Adrenal gland (tissue), 5 donors: Measurements from ENCODE around the gene CTPS1.

ENCODE experiments used
- CTCF ChIP-seq, 6 experiments: fragments of 450-650 bp in 4 of 6; fragments of 200-600 bp in 2 of 6; sonication (generic) in 1 of 6; IDR thresholded peaks; 1 replicate in 5 of 6; 2 replicates in 1 of 6; pipeline versions ENCODE4 v1.5.1 to v1.8.0; 2016 to 2021; ENCODE audit warnings: antibody characterized with exemption in 6 of 6, mild to moderate bottlenecking in 2 of 6, moderate library complexity in 1 of 6
- POLR2A ChIP-seq, 2 donors: fragments of 450-650 bp; IDR thresholded peaks; one replicate each; pipeline ENCODE4 v1.6.1; 2017; ENCODE audit warnings: antibody characterized with exemption in 2 of 2, mild to moderate bottlenecking in 2 of 2, moderate library complexity in 1 of 2
- donor health status: DM: no; HTN: no; CAD: no.

GRCh38 chr1:40956407-40956806 is 23.1 kb upstream of the CTPS1 start:
- TF ChIP-seq CTCF (IDR thresholded peaks at IDR 0.05) (no peak), POLR2A (IDR thresholded peaks at IDR 0.05) (no peak)
